Astrocyte (in vitro differentiated cells and primary cell): ENCODE measurements around the gene SH3RF2. TPM values are rescaled to one million over a fixed set of nuclear protein-coding genes. Genes with fewer than 3 reads are reported as not detected.

Experiments used
- DNase-seq: peaks from one replicate; pipeline ENCODE4 v3.0.0-alpha.2; 2010; ENCODE audit warnings: low read depth
- FAIRE-seq: peaks from 2 replicates; lab custom pipeline; 2011; peaks lifted over from hg19 to GRCh38; lab: Jason Lieb, UNC
- H2AFZ ChIP-seq: 2 replicates; pipeline ENCODE4 v1.6.0; 2012; ENCODE audit warnings: low read depth, low read length, inconsistent platforms
- H3K27ac ChIP-seq: 2 replicates; pipeline ENCODE4 v1.5.1; 2011; ENCODE audit warnings: low read depth, low read length, inconsistent platforms
- H3K27me3 ChIP-seq: 2 replicates; pipeline ENCODE4 v1.6.0; 2011; ENCODE audit warnings: low read length, inconsistent platforms; ENCODE audit not compliant: insufficient read depth
- H3K36me3 ChIP-seq: 2 replicates; pipeline ENCODE4 v1.5.1; 2011; ENCODE audit warnings: low read length, inconsistent platforms; ENCODE audit not compliant: insufficient read depth
- H3K4me1 ChIP-seq: 2 replicates; pipeline ENCODE4 v1.5.1; 2011; ENCODE audit warnings: low read length, inconsistent platforms; ENCODE audit not compliant: insufficient read depth
- H3K4me2 ChIP-seq: 2 replicates; pipeline ENCODE4 v1.6.0; 2012; ENCODE audit warnings: low read length, inconsistent platforms
- H3K4me3 ChIP-seq: 2 replicates; pipeline ENCODE4 v1.5.1; 2011; ENCODE audit warnings: low read depth, mild to moderate bottlenecking, low read length, inconsistent platforms; ENCODE audit not compliant: insufficient read depth
- H3K79me2 ChIP-seq: 2 replicates; pipeline ENCODE4 v1.6.0; 2012; ENCODE audit warnings: mild to moderate bottlenecking, low read length, inconsistent platforms; ENCODE audit not compliant: insufficient read depth
- H3K9ac ChIP-seq: 2 replicates; pipeline ENCODE4 v1.6.0; 2012; ENCODE audit warnings: mild to moderate bottlenecking, low read length, inconsistent platforms
- H3K9me3 ChIP-seq: 2 replicates; pipeline ENCODE4 v1.5.1; 2012; ENCODE audit warnings: low read depth, mild to moderate bottlenecking, low read length, inconsistent platforms; ENCODE audit not compliant: insufficient read depth
- H4K20me1 ChIP-seq: 2 replicates; pipeline ENCODE4 v1.6.0; 2012; ENCODE audit warnings: low read length, inconsistent platforms; ENCODE audit not compliant: insufficient read depth
- H3K27ac Mint-ChIP-seq: one replicate; pipeline ENCODE4 v1.8.0; 2021; ENCODE audit warnings: mild to moderate bottlenecking, mixed read lengths; ENCODE audit not compliant: unreplicated experiment
- H3K27me3 Mint-ChIP-seq: one replicate; pipeline ENCODE4 v1.8.0; 2021; ENCODE audit warnings: low read depth, mixed read lengths; ENCODE audit not compliant: unreplicated experiment
- H3K36me3 Mint-ChIP-seq: one replicate; pipeline ENCODE4 v1.8.0; 2021; ENCODE audit warnings: low read depth, mixed read lengths; ENCODE audit not compliant: unreplicated experiment
- H3K4me1 Mint-ChIP-seq: one replicate; pipeline ENCODE4 v1.8.0; 2021; ENCODE audit warnings: low read depth, mixed read lengths; ENCODE audit not compliant: unreplicated experiment
- H3K4me3 Mint-ChIP-seq: one replicate; pipeline ENCODE4 v1.8.0; 2021; ENCODE audit warnings: mild to moderate bottlenecking, moderate library complexity, mixed read lengths; ENCODE audit not compliant: unreplicated experiment
- H3K9me3 Mint-ChIP-seq: one replicate; pipeline ENCODE4 v1.8.0; 2021; ENCODE audit warnings: mild to moderate bottlenecking, mixed read lengths; ENCODE audit not compliant: unreplicated experiment
- CTCF ChIP-seq: IDR thresholded peaks from 2 replicates; pipeline ENCODE4 v1.5.1; 2011; ENCODE audit warnings: low read depth, mild to moderate bottlenecking, inconsistent platforms, low read length, moderate library complexity; ENCODE audit not compliant: insufficient read depth
- EZH2 ChIP-seq: IDR thresholded peaks from 2 replicates; pipeline ENCODE4 v1.6.1; 2012; ENCODE audit warnings: mild to moderate bottlenecking, low read length, inconsistent platforms; ENCODE audit not compliant: insufficient read depth
- total RNA-seq: library from RNA; stranded (reverse); gene quantifications from 2 replicates; pipeline ENCODE4 v1.2.1, GENCODE V29; 2021

Gene SH3RF2
- total RNA-seq, 1 donor from 2014 or later, result 12.3 TPM

DNA sequence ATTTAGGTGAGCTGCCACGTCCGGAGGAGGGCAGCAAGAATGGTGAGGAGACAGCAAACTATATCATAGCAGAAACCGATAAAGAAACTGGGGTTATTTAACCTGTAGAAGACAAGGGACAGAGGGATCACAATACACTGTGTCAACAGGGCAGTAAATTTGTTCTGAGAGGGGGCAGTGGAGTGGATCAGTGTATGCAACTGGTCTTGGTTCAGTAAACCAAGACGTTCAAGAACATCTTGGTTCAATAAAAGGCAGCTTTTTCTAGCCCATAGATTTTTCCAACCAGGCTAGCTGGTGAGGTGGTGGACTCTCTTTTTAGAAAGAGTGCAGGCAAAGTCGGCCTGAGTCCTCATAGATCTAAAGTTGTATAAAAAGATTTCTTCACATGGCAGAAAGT lies 113.7 kb downstream of the SH3RF2 start:
- H3K4me3 ChIP-seq, result no peak overlapping the region
- H3K27me3 ChIP-seq, result no peaks in the 10 kb centered on the region
- peaks cover 27% of the 10 kb centered on the region for H3K4me1 Mint-ChIP-seq
- no peak for FAIRE-seq
- H3K9ac ChIP-seq, result peak overlapping the region; percentile 51
- TF ChIP-seq EZH2 (no peak), CTCF (no peak)
- H4K20me1 ChIP-seq, result no peaks in the 10 kb centered on the region
- H3K27me3 Mint-ChIP-seq, result no peaks in the 10 kb centered on the region
- H3K36me3 Mint-ChIP-seq, result peaks cover 8% of the 10 kb centered on the region
- DNase-seq, result no peak
- H3K36me3 ChIP-seq, result peaks cover 4% of the 10 kb centered on the region
- H3K4me3 Mint-ChIP-seq, result no peak overlapping the region
- H3K4me1 ChIP-seq, result peaks cover 9% of the 10 kb centered on the region
- no peak overlapping the region for H3K27ac Mint-ChIP-seq
- no peak overlapping the region for H2AFZ ChIP-seq
- no peak overlapping the region for H3K4me2 ChIP-seq
- H3K9me3 ChIP-seq, result no peaks in the 10 kb centered on the region
- no peak overlapping the region for H3K27ac ChIP-seq
- no peaks in the 10 kb centered on the region for H3K9me3 Mint-ChIP-seq
- H3K79me2 ChIP-seq, result no peaks in the 10 kb centered on the region

DNA sequence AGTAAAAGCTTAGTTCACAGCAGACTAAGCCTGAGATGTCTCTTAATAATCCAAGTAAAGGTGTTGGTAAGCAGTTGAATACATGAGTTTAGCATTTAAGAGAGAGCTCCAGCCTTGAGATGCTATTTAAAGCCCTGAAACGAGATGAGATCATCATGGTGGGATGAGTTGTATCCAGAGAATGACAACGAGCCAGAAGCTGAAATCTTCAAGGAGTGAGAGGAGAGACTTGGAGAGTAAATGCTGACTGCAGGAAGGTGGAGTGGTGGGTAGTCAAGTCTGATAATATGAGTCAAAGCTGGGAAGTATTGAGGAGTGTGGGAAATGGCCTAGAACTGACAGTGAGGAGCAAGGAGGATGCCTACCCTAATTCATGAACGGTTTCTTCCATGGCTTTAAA lies 115.3 kb downstream of the SH3RF2 start:
- H3K27ac ChIP-seq, result peak overlapping the region; percentile 3
- Mint-ChIP-seq H3K4me1 (peaks cover 27% of the 10 kb centered on the region), H3K9me3 (no peaks in the 10 kb centered on the region), H3K27me3 (no peaks in the 10 kb centered on the region), H3K36me3 (peaks cover 8% of the 10 kb centered on the region), H3K27ac (no peak overlapping the region), H3K4me3 (no peak overlapping the region)
- no peaks in the 10 kb centered on the region for H4K20me1 ChIP-seq
- H3K4me1 ChIP-seq, result peaks cover 9% of the 10 kb centered on the region
- H3K27me3 ChIP-seq, result no peaks in the 10 kb centered on the region
- H3K4me3 ChIP-seq, result no peak overlapping the region
- DNase-seq (peak; percentile 80), FAIRE-seq (peak; percentile 13)
- no peaks in the 10 kb centered on the region for H3K9me3 ChIP-seq
- H3K4me2 ChIP-seq, result peak overlapping the region; percentile 24
- H3K79me2 ChIP-seq, result no peaks in the 10 kb centered on the region
- H3K36me3 ChIP-seq, result peaks cover 4% of the 10 kb centered on the region
- no peak overlapping the region for H2AFZ ChIP-seq
- TF ChIP-seq CTCF, result no peak
- no peak for TF ChIP-seq EZH2
- no peak overlapping the region for H3K9ac ChIP-seq

- Mint-ChIP-seq H3K4me3 (no peak overlapping the region), H3K27ac (no peak overlapping the region), H3K27me3 (no peaks in the 10 kb centered on the region), H3K9me3 (no peaks in the 10 kb centered on the region), H3K4me1 (peaks cover 25% of the 10 kb centered on the region), H3K36me3 (peaks cover 11% of the 10 kb centered on the region)
- no peaks in the 10 kb centered on the region for H3K9me3 ChIP-seq
- H3K27me3 ChIP-seq, result no peaks in the 10 kb centered on the region
- no peak for FAIRE-seq
- no peak overlapping the region for H3K4me2 ChIP-seq
- H3K36me3 ChIP-seq, result peaks cover 4% of the 10 kb centered on the region
- DNase-seq, result no peak
- H2AFZ ChIP-seq, result no peak overlapping the region
- no peak overlapping the region for H3K27ac ChIP-seq
- peaks cover 9% of the 10 kb centered on the region for H3K4me1 ChIP-seq
- TF ChIP-seq CTCF (peak; percentile 28), EZH2 (no peak)
- no peaks in the 10 kb centered on the region for H4K20me1 ChIP-seq
- H3K9ac ChIP-seq, result no peak overlapping the region
- H3K4me3 ChIP-seq, result no peak overlapping the region
- no peaks in the 10 kb centered on the region for H3K79me2 ChIP-seq
These were observed 116.4 kb downstream of the SH3RF2 start for GRCh38 chr5:146052780-146053179.
